ENCODE data around the gene OPRM1.

- TF ChIP-seq CTCF (conservative IDR thresholded peaks at IDR 0.05) (no peak), ZFX (IDR thresholded peaks at IDR 0.05) (no peak)
Measured at GRCh38 chr6:154246723-154247118, 207.7 kb downstream of the OPRM1 start.
